Naive thymus-derived CD8-positive, alpha-beta T cell (primary cell): Measurements from ENCODE around the gene CSGALNACT2. TPM values are rescaled to one million over a fixed set of nuclear protein-coding genes. Genes with fewer than 3 reads are reported as not detected.
"Not testable (repeated sequence)": the region's sequence is repeated elsewhere in the genome, so short reads cannot be mapped to it uniquely, and the experiment has no call there.

ENCODE experiments used
- ATAC-seq, 2 donors: fragments of 150-1000 bp; cut with Tn5 transposase in 1 of 2; sonication (Bioruptor Pico), chemical (Tn5 transposase) in 1 of 2; 1 replicate in 1 of 2; 2 replicates in 1 of 2; pipeline ENCODE4 v1.10.0; 2021; ENCODE audit warnings: mild to moderate bottlenecking in 2 of 2, moderate library complexity in 2 of 2
- POLR2A ChIA-PET: fragments of 350-600 bp; sonication (Branson Sonifier 250); formaldehyde crosslinking; loops from one replicate; lab custom pipeline; 2021; ENCODE audit warnings: antibody characterized with exemption; lab: Charles Lee
- DNase-seq, 10 donors: peaks; one replicate each; pipeline versions ENCODE4 v3.0.0 to v3.0.0-alpha.2; 2020 to 2022
- H3K27ac Mint-ChIP-seq, 10 donors: one replicate each; pipeline ENCODE4 v1.8.0; 2020 to 2022; ENCODE audit warnings: mild to moderate bottlenecking in 10 of 10, mixed read lengths in 10 of 10, moderate library complexity in 4 of 10, inconsistent platforms in 1 of 10
- H3K27me3 Mint-ChIP-seq, 5 donors: one replicate each; pipeline ENCODE4 v1.8.0; 2021 to 2022; ENCODE audit warnings: mixed read lengths in 5 of 5
- H3K36me3 Mint-ChIP-seq, 3 donors: one replicate each; pipeline ENCODE4 v1.8.0; 2020 to 2022; ENCODE audit warnings: mixed read lengths in 3 of 3, mild to moderate bottlenecking in 2 of 3, inconsistent platforms in 1 of 3
- H3K4me1 Mint-ChIP-seq, 4 donors: one replicate each; pipeline ENCODE4 v1.8.0; 2021 to 2022; ENCODE audit warnings: mixed read lengths in 4 of 4
- H3K4me3 Mint-ChIP-seq, 10 donors: one replicate each; pipeline ENCODE4 v1.8.0; 2020 to 2022; ENCODE audit warnings: mild to moderate bottlenecking in 10 of 10, mixed read lengths in 10 of 10, moderate library complexity in 6 of 10, inconsistent platforms in 1 of 10
- H3K9me3 Mint-ChIP-seq, 9 donors: one replicate each; pipeline ENCODE4 v1.8.0; 2020 to 2022; ENCODE audit warnings: mixed read lengths in 9 of 9, mild to moderate bottlenecking in 3 of 9, inconsistent platforms in 1 of 9, moderate library complexity in 1 of 9
- polyA plus RNA-seq, 3 donors: library from polyadenylated mRNA; unstranded; fragments of 300-500 nt; fragmentation: Illumina TruSeq; gene quantifications; one replicate each; pipeline ENCODE4 v1.2.3, GENCODE V29; 2021
- total RNA-seq, 8 experiments: library from RNA in 2 of 8; stranded (reverse) in 2 of 8; gene quantifications; one replicate each; pipeline ENCODE4 v1.2.3 and lab custom pipeline; 2021 to 2026

CSGALNACT2 gene
- total and polyA plus RNA-seq, 5 experiments from 2014 or later, result 15.0 to 61.0 (median 20.0) TPM

GRCh38 chr10:43137717-43138020, 576 bp upstream of the CSGALNACT2 start:
- no peaks in the 10 kb centered on the region for H3K9me3 Mint-ChIP-seq
- H3K27ac Mint-ChIP-seq, result peak overlapping the region; percentile 93 to 97 (median 94)
- POLR2A ChIA-PET, result interaction anchor here (0.6 to 7.7 kb wide), 23 partner anchors 13 to 499 kb away, joined by 3 to 113 read pairs (median 3); partner anchors contain the start of genes BMS1, HNRNPF, ZNF239 and ZNF33B
- peaks cover 25 to 62% (median 47%) of the 10 kb centered on the region in 4 donors for H3K4me1 Mint-ChIP-seq
- DNase-seq (peak in 8 of 10 donors; percentile 20 to 44 (median 36)), ATAC-seq (peak; percentile 18 to 22)
- no peaks in the 10 kb centered on the region for H3K36me3 Mint-ChIP-seq
- peak overlapping the region; percentile 84 to 94 (median 90) for H3K4me3 Mint-ChIP-seq
- no peaks in the 10 kb centered on the region for H3K27me3 Mint-ChIP-seq

GRCh38 chr10:43138757-43139241, 554 bp downstream of the CSGALNACT2 start:
- ATAC-seq, result peak; percentile 68 to 76
- Mint-ChIP-seq H3K27ac (peak overlapping the region; percentile 93 to 100 (median 99)), H3K36me3 (no peaks in the 10 kb centered on the region), H3K4me1 (peaks cover 28 to 70% (median 58%) of the 10 kb centered on the region in 4 donors), H3K4me3 (peak overlapping the region; percentile 87 to 99 (median 97)), H3K9me3 (no peaks in the 10 kb centered on the region), H3K27me3 (no peaks in the 10 kb centered on the region)
- peak; percentile 48 to 83 (median 72) for DNase-seq
- POLR2A ChIA-PET, result interaction anchor here (0.8 to 7.7 kb wide), 14 partner anchors 9 to 500 kb away, joined by 3 to 113 read pairs (median 6); partner anchors contain the start of genes BMS1, ZNF239, ZNF33B and ZNF487

DNA sequence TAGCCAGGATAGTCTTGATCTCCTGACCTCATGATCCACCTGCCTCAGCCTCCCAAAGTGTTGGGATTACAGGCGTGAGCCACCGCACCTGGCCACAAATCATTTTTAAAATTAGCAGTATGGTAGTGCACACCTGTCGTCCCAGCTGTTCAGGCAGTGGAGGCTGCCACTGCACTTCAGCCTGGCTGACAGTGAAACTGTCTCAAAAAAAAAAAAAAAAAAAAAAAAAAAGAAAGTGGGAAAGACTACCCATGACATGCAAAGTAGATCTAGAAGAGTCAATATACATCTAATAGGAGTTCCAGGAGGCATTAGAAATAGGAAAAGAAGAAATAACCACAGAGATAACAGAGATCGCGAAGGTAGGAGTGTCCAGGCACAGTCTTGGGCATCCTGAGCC, 3.2 kb downstream of the CSGALNACT2 start:
- H3K4me3 Mint-ChIP-seq, result peak overlapping the region in 9 of 10 donors; percentile 1 to 93 (median 63)
- H3K27ac Mint-ChIP-seq, result peak overlapping the region; percentile 53 to 93 (median 74)
- H3K9me3 Mint-ChIP-seq, result no peaks in the 10 kb centered on the region
- H3K36me3 Mint-ChIP-seq, result no peaks in the 10 kb centered on the region
- H3K27me3 Mint-ChIP-seq, result no peaks in the 10 kb centered on the region
- ATAC-seq (no peak), DNase-seq (no peak)
- peaks cover 32 to 80% (median 74%) of the 10 kb centered on the region in 4 donors for H3K4me1 Mint-ChIP-seq
- POLR2A ChIA-PET, result interaction anchor here (0.6 to 7.7 kb wide), 6 partner anchors 21 to 255 kb away, joined by 3 to 113 read pairs (median 4); no protein-coding TSS in a partner anchor

DNA sequence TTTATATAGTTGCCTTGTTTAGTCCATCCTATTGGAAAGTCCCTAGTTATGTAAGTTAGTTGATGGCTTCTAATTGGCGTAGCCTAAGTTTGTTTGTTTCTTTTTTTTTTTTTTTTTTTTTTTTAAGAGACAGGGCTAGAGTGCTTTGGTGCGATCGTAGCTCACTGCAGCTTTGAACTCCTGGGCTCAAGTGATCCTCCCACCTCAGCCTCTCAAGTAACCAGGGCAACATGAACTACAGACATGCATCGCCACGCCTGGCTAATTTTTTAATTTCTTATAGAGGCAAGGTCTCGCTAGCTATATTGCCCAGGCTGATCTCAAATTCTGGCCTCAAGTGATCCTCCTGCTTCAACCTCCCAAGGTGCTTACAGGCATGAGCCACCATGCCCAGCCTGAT, 7.1 kb downstream of the CSGALNACT2 start:
- Mint-ChIP-seq H3K36me3 (peaks cover 3 to 13% (median 6%) of the 10 kb centered on the region in 3 donors), H3K4me3 (peak overlapping the region in 7 of 10 donors; percentile 12 to 56 (median 40)), H3K27ac (peak overlapping the region in 9 of 10 donors; percentile 5 to 83 (median 68)), H3K4me1 (peaks cover 31 to 82% (median 73%) of the 10 kb centered on the region in 4 donors), H3K27me3 (no peaks in the 10 kb centered on the region), H3K9me3 (peaks cover 0 to 17% (median 7%) of the 10 kb centered on the region in 9 donors)
- peak; percentile 33 to 57 for ATAC-seq
- POLR2A ChIA-PET, result interaction anchor here (0.6 kb wide), 2 partner anchors 269 to 314 kb away, joined by 3 read pairs; no protein-coding TSS in a partner anchor
- peak in 5 of 10 donors; percentile 10 to 30 (median 12) for DNase-seq

DNA sequence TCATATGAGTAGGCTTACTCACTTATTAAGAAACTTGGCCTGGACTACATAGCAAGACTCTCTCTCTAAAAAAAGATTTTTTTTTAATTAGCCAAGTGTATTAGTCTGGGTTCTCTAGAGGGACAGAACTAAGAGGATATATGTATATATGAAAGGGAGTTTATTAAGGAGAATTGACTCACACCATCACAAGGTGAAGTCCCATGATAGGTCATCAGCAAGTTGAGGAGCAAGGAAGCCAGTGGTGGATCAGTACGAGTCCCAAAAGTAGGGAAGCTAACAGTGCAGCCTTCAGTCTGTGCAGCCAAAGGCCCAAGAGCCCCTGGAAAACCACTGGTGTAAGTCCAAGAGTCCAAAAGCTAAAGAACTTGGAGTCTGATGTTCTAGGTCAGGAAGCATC, 7.7 kb downstream of the CSGALNACT2 start:
- Mint-ChIP-seq H3K27ac (peak overlapping the region in 7 of 10 donors; percentile 5 to 81 (median 69)), H3K4me3 (peak overlapping the region in 1 of 10 donors; percentile 35), H3K4me1 (peaks cover 31 to 82% (median 73%) of the 10 kb centered on the region in 4 donors), H3K36me3 (peaks cover 3 to 16% (median 6%) of the 10 kb centered on the region in 3 donors), H3K9me3 (peaks cover 0 to 17% (median 7%) of the 10 kb centered on the region in 9 donors)
- POLR2A ChIA-PET, result interaction anchor here (0.6 kb wide), 2 partner anchors 268 to 315 kb away, joined by 3 read pairs; no protein-coding TSS in a partner anchor
- not testable (repeated sequence) for DNase-seq, ATAC-seq, H3K27me3 Mint-ChIP-seq

- peak overlapping the region in 7 of 10 donors; percentile 8 to 67 (median 34) for H3K27ac Mint-ChIP-seq
- peak overlapping the region in 9 of 10 donors; percentile 32 to 67 (median 54) for H3K4me3 Mint-ChIP-seq
- ATAC-seq (no peak), DNase-seq (no peak)
- peaks cover 6 to 16% (median 12%) of the 10 kb centered on the region in 3 donors for H3K36me3 Mint-ChIP-seq
- H3K27me3 Mint-ChIP-seq, result no peaks in the 10 kb centered on the region
- peaks cover 0 to 17% (median 7%) of the 10 kb centered on the region in 9 donors for H3K9me3 Mint-ChIP-seq
- POLR2A ChIA-PET, result interaction anchor here (0.9 to 1.4 kb wide), 2 partner anchors 11 to 13 kb away, joined by 3 to 5 read pairs; partner anchors contain the start of gene CSGALNACT2
- peaks cover 29 to 75% (median 64%) of the 10 kb centered on the region in 4 donors for H3K4me1 Mint-ChIP-seq
Measured at GRCh38 chr10:43151371-43151770, 13.1 kb downstream of the CSGALNACT2 start.

DNA sequence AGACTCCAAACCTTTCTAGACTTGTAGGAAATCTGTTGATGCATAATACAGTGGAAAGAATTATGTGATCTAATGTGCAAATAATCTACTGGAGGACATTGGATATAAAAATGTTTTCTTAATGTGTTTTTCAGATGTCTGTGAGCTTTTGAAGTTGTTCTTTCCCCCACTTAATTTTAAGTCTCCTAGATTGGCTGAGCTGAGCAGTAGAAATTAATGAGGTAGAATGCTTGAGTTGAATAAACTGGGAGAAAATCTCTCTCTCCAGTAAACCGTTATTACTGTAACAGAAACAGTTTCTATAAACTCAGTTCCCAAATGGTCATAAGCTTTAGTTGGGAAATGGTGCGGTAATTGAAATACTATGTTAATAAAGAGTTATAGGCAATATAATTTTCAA, 15.7 kb downstream of the CSGALNACT2 start:
- no peak for DNase-seq
- ATAC-seq, result no peak
- H3K9me3 Mint-ChIP-seq, result peaks cover 0 to 8% (median 0%) of the 10 kb centered on the region in 9 donors
- POLR2A ChIA-PET, result no interaction called here
- H3K27ac Mint-ChIP-seq, result no peak overlapping the region
- H3K27me3 Mint-ChIP-seq, result no peaks in the 10 kb centered on the region
- peaks cover 0 to 26% (median 6%) of the 10 kb centered on the region in 3 donors for H3K36me3 Mint-ChIP-seq
- H3K4me1 Mint-ChIP-seq, result peaks cover 30 to 74% (median 64%) of the 10 kb centered on the region in 4 donors
- peak overlapping the region in 4 of 10 donors; percentile 2 to 26 (median 15) for H3K4me3 Mint-ChIP-seq

- no peak for ATAC-seq
- POLR2A ChIA-PET, result interaction anchor here (1.0 to 1.2 kb wide), 2 partner anchors 12 to 17 kb away, joined by 3 to 5 read pairs; partner anchors contain the start of gene CSGALNACT2
- Mint-ChIP-seq H3K36me3 (peaks cover 0 to 33% (median 6%) of the 10 kb centered on the region in 3 donors), H3K27me3 (no peaks in the 10 kb centered on the region), H3K4me3 (peak overlapping the region in 4 of 10 donors; percentile 5 to 43 (median 25)), H3K27ac (peak overlapping the region in 5 of 10 donors; percentile 7 to 48 (median 12)), H3K4me1 (peaks cover 29 to 75% (median 61%) of the 10 kb centered on the region in 4 donors), H3K9me3 (peaks cover 0 to under 1% (median 0%) of the 10 kb centered on the region in 9 donors)
- DNase-seq, result no peak
Measured at GRCh38 chr10:43155221-43155620, 17.0 kb downstream of the CSGALNACT2 start.

DNA sequence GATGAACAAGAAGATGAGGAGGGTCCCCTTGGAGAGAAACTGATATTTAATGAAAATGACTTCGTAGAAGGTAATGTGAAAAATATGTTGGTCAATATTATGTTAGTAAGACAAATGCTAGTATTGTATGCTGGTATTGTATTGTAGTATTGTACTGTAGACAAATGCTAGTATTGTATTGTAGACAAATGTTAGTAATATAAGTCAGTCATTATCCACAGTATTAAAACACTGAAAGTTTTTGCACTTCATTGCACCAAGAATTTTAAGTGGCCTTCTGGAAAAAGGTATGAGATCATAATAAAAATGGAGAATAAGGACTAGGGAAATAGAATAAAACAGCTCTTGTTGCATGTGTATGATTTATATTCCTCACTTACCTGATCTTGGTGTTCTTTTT, 17.5 kb downstream of the CSGALNACT2 start:
- H3K4me1 Mint-ChIP-seq, result peaks cover 26 to 75% (median 60%) of the 10 kb centered on the region in 4 donors
- ATAC-seq, result no peak
- no peaks in the 10 kb centered on the region for H3K27me3 Mint-ChIP-seq
- no peak for DNase-seq
- H3K36me3 Mint-ChIP-seq, result peaks cover 1 to 37% (median 4%) of the 10 kb centered on the region in 3 donors
- H3K27ac Mint-ChIP-seq, result peak overlapping the region in 5 of 10 donors; percentile 7 to 63 (median 24)
- H3K9me3 Mint-ChIP-seq, result no peaks in the 10 kb centered on the region
- POLR2A ChIA-PET, result interaction anchor here (0.8 to 1.0 kb wide), 2 partner anchors 12 to 18 kb away, joined by 3 read pairs; partner anchors contain the start of gene CSGALNACT2
- H3K4me3 Mint-ChIP-seq, result peak overlapping the region in 2 of 10 donors; percentile 37 to 42

- POLR2A ChIA-PET, result no interaction called here
- ATAC-seq (no peak), DNase-seq (no peak)
- Mint-ChIP-seq H3K27ac (peak overlapping the region in 5 of 10 donors; percentile 12 to 66 (median 51)), H3K27me3 (no peaks in the 10 kb centered on the region), H3K36me3 (peaks cover 8 to 47% (median 9%) of the 10 kb centered on the region in 3 donors), H3K4me3 (peak overlapping the region in 3 of 10 donors; percentile 36 to 52 (median 50)), H3K4me1 (peaks cover 28 to 75% (median 60%) of the 10 kb centered on the region in 4 donors), H3K9me3 (no peaks in the 10 kb centered on the region)
Measured at GRCh38 chr10:43156590-43157341, 18.5 kb downstream of the CSGALNACT2 start.

GRCh38 chr10:43158636-43159035, 20.4 kb downstream of the CSGALNACT2 start:
- H3K27ac Mint-ChIP-seq, result peak overlapping the region in 1 of 10 donors; percentile 68
- POLR2A ChIA-PET, result no interaction called here
- no peak for DNase-seq
- H3K9me3 Mint-ChIP-seq, result no peaks in the 10 kb centered on the region
- H3K4me3 Mint-ChIP-seq, result no peak overlapping the region
- peaks cover 13 to 61% (median 14%) of the 10 kb centered on the region in 3 donors for H3K36me3 Mint-ChIP-seq
- H3K4me1 Mint-ChIP-seq, result peaks cover 32 to 78% (median 63%) of the 10 kb centered on the region in 4 donors
- no peak for ATAC-seq
- no peaks in the 10 kb centered on the region for H3K27me3 Mint-ChIP-seq
